GM12801 (cell line): Measurements from ENCODE around the gene TOMM34.

ENCODE experiments used
- TF ChIP-seq, protein P1 (sequence below): IDR thresholded peaks from one replicate; pipeline ENCODE4 v1.5.1; 2011; ENCODE audit warnings: control low read depth; ENCODE audit not compliant: insufficient read length; ENCODE audit errors: extremely low read depth

The TOMM34 gene

DNA sequence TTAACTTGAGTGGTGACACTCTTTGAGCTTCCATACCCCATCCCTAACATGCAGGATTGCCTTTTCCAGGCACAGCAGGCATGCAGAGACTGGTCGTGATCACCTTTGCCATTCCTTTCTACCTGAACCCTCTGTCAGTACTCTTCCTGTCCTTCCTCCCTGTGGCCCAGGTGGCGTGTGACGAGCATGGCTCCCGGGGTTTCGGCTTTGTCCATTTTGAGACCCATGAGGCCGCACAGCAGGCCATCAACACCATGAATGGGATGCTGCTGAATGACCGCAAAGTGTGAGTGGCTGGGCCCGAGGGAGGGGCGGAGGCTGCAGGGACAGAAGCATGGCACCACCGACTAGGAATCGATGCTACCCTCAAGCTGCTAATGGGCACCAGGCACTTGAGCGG, 43.6 kb downstream of the TOMM34 start:
- TF ChIP-seq, protein P1, sequence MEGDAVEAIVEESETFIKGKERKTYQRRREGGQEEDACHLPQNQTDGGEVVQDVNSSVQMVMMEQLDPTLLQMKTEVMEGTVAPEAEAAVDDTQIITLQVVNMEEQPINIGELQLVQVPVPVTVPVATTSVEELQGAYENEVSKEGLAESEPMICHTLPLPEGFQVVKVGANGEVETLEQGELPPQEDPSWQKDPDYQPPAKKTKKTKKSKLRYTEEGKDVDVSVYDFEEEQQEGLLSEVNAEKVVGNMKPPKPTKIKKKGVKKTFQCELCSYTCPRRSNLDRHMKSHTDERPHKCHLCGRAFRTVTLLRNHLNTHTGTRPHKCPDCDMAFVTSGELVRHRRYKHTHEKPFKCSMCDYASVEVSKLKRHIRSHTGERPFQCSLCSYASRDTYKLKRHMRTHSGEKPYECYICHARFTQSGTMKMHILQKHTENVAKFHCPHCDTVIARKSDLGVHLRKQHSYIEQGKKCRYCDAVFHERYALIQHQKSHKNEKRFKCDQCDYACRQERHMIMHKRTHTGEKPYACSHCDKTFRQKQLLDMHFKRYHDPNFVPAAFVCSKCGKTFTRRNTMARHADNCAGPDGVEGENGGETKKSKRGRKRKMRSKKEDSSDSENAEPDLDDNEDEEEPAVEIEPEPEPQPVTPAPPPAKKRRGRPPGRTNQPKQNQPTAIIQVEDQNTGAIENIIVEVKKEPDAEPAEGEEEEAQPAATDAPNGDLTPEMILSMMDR = no peak

DNA sequence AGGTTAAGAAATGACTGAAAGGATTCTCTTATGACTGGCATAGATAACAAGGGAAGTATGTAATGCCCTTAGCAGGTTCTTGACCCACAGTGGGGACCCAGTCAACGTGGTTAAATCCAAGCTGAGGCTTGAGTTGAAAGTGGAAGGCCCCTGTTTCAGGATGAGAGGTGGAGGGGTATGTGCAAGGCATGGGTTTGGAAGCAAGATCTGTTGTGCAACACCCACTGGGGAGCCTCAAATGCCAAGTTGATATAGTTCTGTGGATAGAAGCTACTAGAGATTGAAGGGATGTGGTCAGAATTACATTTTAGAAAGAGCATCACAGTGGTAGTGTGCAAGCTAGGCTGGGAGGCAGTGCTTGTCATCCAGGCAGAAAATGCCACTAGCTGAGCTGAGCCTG, 45.3 kb downstream of the TOMM34 start:
- TF ChIP-seq, protein P1 = no peak

DNA sequence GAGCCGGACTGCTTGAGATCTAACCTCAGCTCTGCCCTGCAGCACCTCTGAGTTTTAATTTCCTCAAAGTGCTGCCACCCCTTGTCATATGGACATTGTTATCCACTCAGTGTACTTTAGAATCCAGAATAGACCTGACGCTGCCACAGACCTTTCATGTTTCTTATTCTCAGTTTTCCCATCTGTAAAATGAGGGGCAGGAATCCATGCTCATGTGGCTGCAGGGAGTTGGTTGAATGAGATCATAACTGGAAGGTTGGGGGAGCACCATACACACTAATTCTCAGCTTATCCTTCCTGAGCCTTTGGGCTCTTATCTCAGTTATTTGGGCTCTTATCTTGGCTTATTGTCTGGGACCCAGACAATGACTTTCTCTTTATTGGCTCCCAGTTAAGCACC, 48.0 kb downstream of the TOMM34 start:
- TF ChIP-seq, protein P1 = no peak

DNA sequence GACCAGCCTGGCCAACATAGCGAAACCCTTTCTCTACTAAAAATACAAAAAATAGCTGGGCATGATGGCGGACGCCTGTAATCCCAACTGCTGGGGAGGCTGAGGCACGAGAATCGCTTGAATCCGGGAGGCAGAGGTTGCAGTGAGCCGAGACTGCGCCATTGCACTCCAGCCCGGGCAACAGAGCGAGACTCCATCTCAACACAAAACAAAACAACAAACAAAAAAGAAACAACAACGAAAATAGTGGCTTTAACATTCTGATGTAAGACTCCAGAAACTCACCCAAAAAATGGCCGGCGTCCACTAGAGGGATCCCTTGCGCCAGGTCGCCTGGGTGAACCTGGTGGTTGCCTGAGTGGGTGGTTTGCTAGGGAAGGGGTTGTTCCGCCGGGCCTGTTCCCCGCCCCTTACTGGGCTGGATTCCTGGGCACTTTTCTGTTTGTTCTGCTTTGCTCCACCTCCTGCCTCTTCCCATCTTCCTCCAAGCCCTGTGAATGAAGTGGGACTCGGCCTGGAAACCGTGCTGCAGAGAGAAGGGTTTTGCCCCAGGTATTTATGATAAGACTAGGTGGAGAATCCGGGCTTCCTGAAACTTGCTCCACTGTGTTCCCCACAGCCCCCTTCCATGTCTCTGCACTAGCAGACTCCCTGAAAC, 48.8 kb downstream of the TOMM34 start:
- TF ChIP-seq, protein P1 = no peak

DNA sequence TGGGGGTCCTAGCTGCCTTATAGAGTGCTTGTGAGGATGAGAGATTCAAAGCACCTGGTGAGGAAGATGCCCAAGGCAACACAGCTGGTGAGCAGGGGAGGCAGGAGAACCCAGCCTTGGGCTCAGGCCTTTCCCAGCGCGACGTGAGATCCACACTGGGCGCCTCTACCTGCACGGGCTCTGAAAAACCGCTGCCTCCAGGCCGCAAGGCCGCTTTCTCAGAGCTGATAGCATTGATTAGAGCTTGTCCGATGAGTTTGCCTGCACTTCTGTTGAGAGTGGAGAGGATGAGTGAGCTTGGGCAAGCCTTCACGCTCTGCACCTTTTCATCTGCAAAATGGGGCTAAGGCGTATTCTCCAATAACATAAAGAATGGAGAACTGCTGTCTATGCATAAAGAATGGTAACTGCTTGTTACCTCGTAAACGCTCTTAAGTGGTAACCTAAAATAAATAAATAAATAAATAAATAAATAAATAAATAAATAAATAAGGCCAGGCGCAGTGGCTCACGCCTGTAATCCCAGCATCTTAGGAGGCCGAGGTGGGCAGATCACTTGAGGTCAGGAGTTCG, 49.4 kb downstream of the TOMM34 start:
- TF ChIP-seq, protein P1 = no peak

DNA sequence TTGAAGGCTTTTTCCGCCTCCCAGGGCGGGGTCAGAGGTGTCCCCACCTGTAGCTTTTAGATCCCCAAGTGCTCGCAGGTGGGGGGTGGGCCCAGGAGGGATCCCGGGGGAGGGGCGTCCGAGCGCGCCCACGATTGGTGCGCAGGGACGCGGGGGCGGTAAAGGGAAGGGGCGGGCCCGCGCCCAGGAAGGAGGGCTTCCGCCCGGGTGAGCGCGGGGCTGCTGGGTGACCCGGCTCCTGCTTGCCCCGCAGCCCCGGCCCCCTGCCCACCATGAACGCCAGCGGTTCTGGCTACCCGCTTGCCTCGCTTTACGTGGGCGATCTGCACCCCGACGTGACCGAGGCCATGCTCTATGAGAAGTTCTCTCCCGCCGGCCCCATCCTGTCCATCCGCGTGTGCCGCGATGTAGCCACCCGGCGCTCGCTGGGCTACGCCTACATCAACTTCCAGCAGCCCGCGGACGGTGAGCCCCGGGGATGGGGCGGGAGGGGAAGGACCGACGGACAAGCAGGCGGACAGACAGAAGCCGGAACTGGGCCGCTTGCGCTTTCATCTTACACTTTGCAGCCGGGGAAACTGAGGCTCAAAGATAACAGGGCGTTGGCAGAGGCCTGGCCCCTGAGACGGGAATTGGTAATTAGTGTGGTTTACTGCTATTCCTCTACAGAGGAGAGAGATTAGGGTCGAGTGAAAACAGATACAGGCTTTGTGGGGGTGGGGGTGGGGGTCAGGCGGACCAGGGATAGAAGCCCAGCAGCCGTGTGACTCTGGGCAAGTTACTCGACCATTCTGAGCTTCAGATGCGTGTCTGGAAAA, 50.1 kb downstream of the TOMM34 start, which contains the start of gene PABPC1L:
Gene PABPC1L (plus strand): TSS at position 189 of the 818 bp plus-strand sequence. CDS start 84 bp downstream, at position 273.
- TF ChIP-seq, protein P1 = no peak
